ENCODE data around the gene SECISBP2.

SECISBP2 gene

GRCh38 chr9:89317282-89317681, 1.0 kb upstream of the SECISBP2 start:
- H3K27ac ChIP-seq = peak overlapping the region; percentile 97
- TF ChIP-seq ZFX (IDR thresholded peaks at IDR 0.05; ENCODE audit: borderline replicate concordance) = no peak
- TF ChIP-seq, protein P1, sequence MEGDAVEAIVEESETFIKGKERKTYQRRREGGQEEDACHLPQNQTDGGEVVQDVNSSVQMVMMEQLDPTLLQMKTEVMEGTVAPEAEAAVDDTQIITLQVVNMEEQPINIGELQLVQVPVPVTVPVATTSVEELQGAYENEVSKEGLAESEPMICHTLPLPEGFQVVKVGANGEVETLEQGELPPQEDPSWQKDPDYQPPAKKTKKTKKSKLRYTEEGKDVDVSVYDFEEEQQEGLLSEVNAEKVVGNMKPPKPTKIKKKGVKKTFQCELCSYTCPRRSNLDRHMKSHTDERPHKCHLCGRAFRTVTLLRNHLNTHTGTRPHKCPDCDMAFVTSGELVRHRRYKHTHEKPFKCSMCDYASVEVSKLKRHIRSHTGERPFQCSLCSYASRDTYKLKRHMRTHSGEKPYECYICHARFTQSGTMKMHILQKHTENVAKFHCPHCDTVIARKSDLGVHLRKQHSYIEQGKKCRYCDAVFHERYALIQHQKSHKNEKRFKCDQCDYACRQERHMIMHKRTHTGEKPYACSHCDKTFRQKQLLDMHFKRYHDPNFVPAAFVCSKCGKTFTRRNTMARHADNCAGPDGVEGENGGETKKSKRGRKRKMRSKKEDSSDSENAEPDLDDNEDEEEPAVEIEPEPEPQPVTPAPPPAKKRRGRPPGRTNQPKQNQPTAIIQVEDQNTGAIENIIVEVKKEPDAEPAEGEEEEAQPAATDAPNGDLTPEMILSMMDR (IDR thresholded peaks at IDR 0.05) = no peak

GRCh38 chr9:89319015-89319905, 960 bp downstream of the SECISBP2 start:
- H3K27ac ChIP-seq = peak overlapping the region; percentile 97
- TF ChIP-seq, protein P1 (IDR thresholded peaks at IDR 0.05) = peak; percentile 52
- no peak for TF ChIP-seq ZFX (IDR thresholded peaks at IDR 0.05; ENCODE audit: borderline replicate concordance)

- TF ChIP-seq, protein P1 (IDR thresholded peaks at IDR 0.05) = no peak
- TF ChIP-seq ZFX (IDR thresholded peaks at IDR 0.05; ENCODE audit: borderline replicate concordance) = no peak
- no peak overlapping the region for H3K27ac ChIP-seq
Observed at GRCh38 chr9:89323390-89323789, 5.1 kb downstream of the SECISBP2 start.

GRCh38 chr9:89325733-89326132, 7.4 kb downstream of the SECISBP2 start:
- no peak for TF ChIP-seq ZFX (IDR thresholded peaks at IDR 0.05; ENCODE audit: borderline replicate concordance)
- TF ChIP-seq, protein P1 (IDR thresholded peaks at IDR 0.05) = no peak
- no peak overlapping the region for H3K27ac ChIP-seq

DNA sequence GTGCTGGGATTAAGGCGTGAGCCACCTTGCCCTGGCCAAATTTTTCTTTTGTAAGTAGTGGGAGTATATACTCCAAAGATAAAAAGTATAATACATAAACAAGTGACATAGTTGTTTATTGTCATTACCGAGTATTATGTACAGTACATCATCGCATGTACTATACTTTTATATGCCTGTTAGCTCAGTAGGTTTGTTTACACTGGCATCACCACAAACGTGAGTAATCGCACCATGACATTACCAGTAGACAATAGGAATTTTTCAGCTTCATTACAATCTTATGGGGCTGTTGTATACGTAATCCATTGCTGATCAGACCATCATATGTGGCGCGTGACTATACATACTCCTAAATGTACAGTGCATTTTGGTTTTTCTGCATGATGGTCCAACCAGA, 9.8 kb downstream of the SECISBP2 start:
- TF ChIP-seq ZFX (IDR thresholded peaks at IDR 0.05; ENCODE audit: borderline replicate concordance) = no peak
- TF ChIP-seq, protein P1 (IDR thresholded peaks at IDR 0.05) = no peak
- no peak overlapping the region for H3K27ac ChIP-seq

GRCh38 chr9:89329917-89330316, 11.6 kb downstream of the SECISBP2 start:
- TF ChIP-seq, protein P1 (IDR thresholded peaks at IDR 0.05) = no peak
- TF ChIP-seq ZFX (IDR thresholded peaks at IDR 0.05; ENCODE audit: borderline replicate concordance) = no peak
- H3K27ac ChIP-seq = no peak overlapping the region

- no peak overlapping the region for H3K27ac ChIP-seq
- TF ChIP-seq, protein P1 (IDR thresholded peaks at IDR 0.05) = no peak
- no peak for TF ChIP-seq ZFX (IDR thresholded peaks at IDR 0.05; ENCODE audit: borderline replicate concordance)
Observed at GRCh38 chr9:89330513-89330912, 12.2 kb downstream of the SECISBP2 start.
